ENCODE measurements around the gene BAG2. TPM values are rescaled to one million over a fixed set of nuclear protein-coding genes. Genes with fewer than 3 reads are reported as not detected.

Gene BAG2
- polyA plus RNA-seq, 1 donor (not counting 4 experiments of a cell fraction or from before 2014, with no cell fraction given), result 1.6 TPM

DNA sequence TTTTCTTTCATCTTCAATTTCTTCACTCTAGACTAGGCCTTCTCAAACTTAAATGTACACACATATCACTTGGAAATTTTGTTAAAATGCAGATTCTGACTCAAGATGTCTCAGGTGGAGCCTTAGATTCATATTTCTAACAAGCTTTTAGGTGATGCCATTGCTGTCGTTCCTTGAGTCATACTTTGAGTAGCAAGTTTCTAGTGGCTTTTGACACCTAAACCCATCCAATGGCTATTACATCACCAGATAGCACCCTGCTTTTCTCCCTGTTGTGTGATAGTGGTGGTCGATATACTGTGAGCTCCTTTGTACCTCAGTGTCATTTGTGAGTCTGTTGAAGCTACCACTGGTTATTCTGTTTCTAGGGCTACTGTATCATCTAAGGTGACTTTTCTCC is 34.8 kb upstream of the BAG2 start:
- DNase-seq (ENCODE audit: low read depth, low spot score), result no peak
- no peak overlapping the region for H3K4me2 ChIP-seq (ENCODE audit: control insufficient read depth, extremely low read depth, insufficient read depth, low read depth, low read length)
- dilution Hi-C loops (cut with MboI; ENCODE audit: extremely low pct_ligation_motif_present, low sequenced_read_pairs), result no loop called here
- H3K9me3 ChIP-seq (ENCODE audit: control insufficient read depth, low read depth, low read length), result no peaks in the 10 kb centered on the region
- TF ChIP-seq EZH2 (IDR thresholded peaks at IDR 0.05; ENCODE audit: low read length), result no peak
- TF ChIP-seq, protein P1, sequence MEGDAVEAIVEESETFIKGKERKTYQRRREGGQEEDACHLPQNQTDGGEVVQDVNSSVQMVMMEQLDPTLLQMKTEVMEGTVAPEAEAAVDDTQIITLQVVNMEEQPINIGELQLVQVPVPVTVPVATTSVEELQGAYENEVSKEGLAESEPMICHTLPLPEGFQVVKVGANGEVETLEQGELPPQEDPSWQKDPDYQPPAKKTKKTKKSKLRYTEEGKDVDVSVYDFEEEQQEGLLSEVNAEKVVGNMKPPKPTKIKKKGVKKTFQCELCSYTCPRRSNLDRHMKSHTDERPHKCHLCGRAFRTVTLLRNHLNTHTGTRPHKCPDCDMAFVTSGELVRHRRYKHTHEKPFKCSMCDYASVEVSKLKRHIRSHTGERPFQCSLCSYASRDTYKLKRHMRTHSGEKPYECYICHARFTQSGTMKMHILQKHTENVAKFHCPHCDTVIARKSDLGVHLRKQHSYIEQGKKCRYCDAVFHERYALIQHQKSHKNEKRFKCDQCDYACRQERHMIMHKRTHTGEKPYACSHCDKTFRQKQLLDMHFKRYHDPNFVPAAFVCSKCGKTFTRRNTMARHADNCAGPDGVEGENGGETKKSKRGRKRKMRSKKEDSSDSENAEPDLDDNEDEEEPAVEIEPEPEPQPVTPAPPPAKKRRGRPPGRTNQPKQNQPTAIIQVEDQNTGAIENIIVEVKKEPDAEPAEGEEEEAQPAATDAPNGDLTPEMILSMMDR (optimal IDR thresholded peaks at IDR 0.05 in 1 of 3, IDR thresholded peaks at IDR 0.05 in 1 of 3, conservative IDR thresholded peaks at IDR 0.05 in 1 of 3; ENCODE audit: extremely low read depth in 1 of 3, insufficient read depth in 2 of 3, low read length in 3 of 3), result no peak
- H2AFZ ChIP-seq (ENCODE audit: control insufficient read depth, low read length), result no peak overlapping the region
- H4K20me1 ChIP-seq (ENCODE audit: control insufficient read depth, extremely low read depth, insufficient read depth, low read length), result no peaks in the 10 kb centered on the region
- peaks cover 8 to 11% of the 10 kb centered on the region in 2 experiments for H3K36me3 ChIP-seq (ENCODE audit: control insufficient read depth in 2 of 2, extremely low read depth in 1 of 2, insufficient read depth in 2 of 2, low read length in 2 of 2)
- no peak overlapping the region for H3K27ac ChIP-seq (ENCODE audit: control insufficient read depth, insufficient read depth, low read length)
- no peaks in the 10 kb centered on the region for H3K4me1 ChIP-seq (ENCODE audit: control insufficient read depth, extremely low read depth, insufficient read depth, low read length)
- H3K79me2 ChIP-seq (ENCODE audit: control insufficient read depth, insufficient read depth, low read length), result no peaks in the 10 kb centered on the region
- H3K9ac ChIP-seq (ENCODE audit: control insufficient read depth, extremely low read depth, insufficient read depth, low read length), result no peak overlapping the region
- no peak overlapping the region for H3K4me3 ChIP-seq (ENCODE audit: control insufficient read depth in 2 of 3, extremely low read depth in 1 of 3, insufficient read depth in 2 of 3, low read depth in 1 of 3, low read length in 3 of 3)
- no peaks in the 10 kb centered on the region for H3K9me1 ChIP-seq (ENCODE audit: control insufficient read depth, extremely low read depth, insufficient read depth, low read length)
- no peaks in the 10 kb centered on the region for H3K27me3 ChIP-seq (ENCODE audit: control insufficient read depth, extremely low read depth, insufficient read depth, low read length)
- FAIRE-seq, result no peak

- DNase-seq (ENCODE audit: low read depth, low spot score) (no peak), FAIRE-seq (no peak)
- Histone ChIP-seq H3K27ac (ENCODE audit: control insufficient read depth, insufficient read depth, low read length) (no peak overlapping the region), H3K9me3 (ENCODE audit: control insufficient read depth, low read depth, low read length) (no peaks in the 10 kb centered on the region), H3K4me3 (ENCODE audit: control insufficient read depth in 2 of 3, extremely low read depth in 1 of 3, insufficient read depth in 2 of 3, low read depth in 1 of 3, low read length in 3 of 3) (no peak overlapping the region), H2AFZ (ENCODE audit: control insufficient read depth, low read length) (no peak overlapping the region), H3K4me1 (ENCODE audit: control insufficient read depth, extremely low read depth, insufficient read depth, low read length) (no peaks in the 10 kb centered on the region), H3K36me3 (ENCODE audit: control insufficient read depth in 2 of 2, extremely low read depth in 1 of 2, insufficient read depth in 2 of 2, low read length in 2 of 2) (peaks cover 8 to 11% of the 10 kb centered on the region in 2 experiments), H3K79me2 (ENCODE audit: control insufficient read depth, insufficient read depth, low read length) (no peaks in the 10 kb centered on the region), H4K20me1 (ENCODE audit: control insufficient read depth, extremely low read depth, insufficient read depth, low read length) (no peaks in the 10 kb centered on the region), H3K9ac (ENCODE audit: control insufficient read depth, extremely low read depth, insufficient read depth, low read length) (no peak overlapping the region), H3K9me1 (ENCODE audit: control insufficient read depth, extremely low read depth, insufficient read depth, low read length) (no peaks in the 10 kb centered on the region), H3K4me2 (ENCODE audit: control insufficient read depth, extremely low read depth, insufficient read depth, low read depth, low read length) (no peak overlapping the region), H3K27me3 (ENCODE audit: control insufficient read depth, extremely low read depth, insufficient read depth, low read length) (no peaks in the 10 kb centered on the region)
- TF ChIP-seq, protein P1 (optimal IDR thresholded peaks at IDR 0.05 in 1 of 3, IDR thresholded peaks at IDR 0.05 in 1 of 3, conservative IDR thresholded peaks at IDR 0.05 in 1 of 3; ENCODE audit: extremely low read depth in 1 of 3, insufficient read depth in 2 of 3, low read length in 3 of 3), result no peak
- TF ChIP-seq EZH2 (IDR thresholded peaks at IDR 0.05; ENCODE audit: low read length), result no peak
- dilution Hi-C loops (cut with MboI; ENCODE audit: extremely low pct_ligation_motif_present, low sequenced_read_pairs), result no loop called here
Measured at GRCh38 chr6:57138026-57138425, 34.1 kb upstream of the BAG2 start.
